B cell (primary cell): ENCODE measurements around the gene CHST11. TPM values are rescaled to one million over a fixed set of nuclear protein-coding genes. Genes with fewer than 3 reads are reported as not detected.

ENCODE experiments used
- ATAC-seq: fragments of 200-7000 bp; cut with Tn5 transposase; one replicate; pipeline ENCODE4 v1.10.0; 2021; ENCODE audit warnings: low read depth, mild to moderate bottlenecking, moderate number of reproducible peaks, moderate library complexity
- CTCF ChIA-PET: fragments of 350-600 bp; sonication (Branson Sonifier 250); formaldehyde crosslinking; loops from one replicate; lab custom pipeline; 2021; ENCODE audit warnings: antibody characterized with exemption, inconsistent platforms; lab: Charles Lee
- POLR2A ChIA-PET: fragments of 350-600 bp; sonication (Branson Sonifier 250); formaldehyde crosslinking; loops from one replicate; lab custom pipeline; 2021; ENCODE audit warnings: antibody characterized with exemption; lab: Charles Lee
- DNase-seq: peaks from one replicate; pipeline ENCODE4 v3.0.0; 2013
- H2AFZ ChIP-seq: 2 replicates; pipeline ENCODE4 v1.6.1; 2012; ENCODE audit warnings: mild to moderate bottlenecking, low read depth, low read length; ENCODE audit not compliant: insufficient read depth, poor library complexity, severe bottlenecking
- H3K27ac ChIP-seq, 2 donors: 1 replicate in 1 of 2; 2 replicates in 1 of 2; pipeline ENCODE4 v1.5.1; 2012 to 2013; ENCODE audit warnings: low read length in 2 of 2, mild to moderate bottlenecking in 2 of 2, moderate library complexity in 1 of 2
- H3K27me3 ChIP-seq, 4 experiments: fragments of 200-600 bp in 1 of 4; sonication (generic) in 1 of 4; replicated peaks in 1 of 4; 1 replicate in 2 of 4; 2 replicates in 2 of 4; pipeline versions ENCODE4 v1.6.1 to v1.7.0; 2013 to 2016; ENCODE audit warnings: low read length in 3 of 4, mild to moderate bottlenecking in 2 of 4, mixed read lengths in 1 of 4, moderate library complexity in 1 of 4; ENCODE audit not compliant: insufficient read depth in 4 of 4, control insufficient read depth in 3 of 4; ENCODE audit errors: control extremely low read depth in 1 of 4
- H3K36me3 ChIP-seq, 2 experiments: replicated peaks in 1 of 2; 1 replicate in 1 of 2; 2 replicates in 1 of 2; pipeline versions ENCODE4 v1.6.1 to v1.7.1; 2013; ENCODE audit warnings: low read length in 1 of 2; ENCODE audit not compliant: insufficient read depth in 2 of 2, control insufficient read depth in 1 of 2; ENCODE audit errors: control extremely low read depth in 1 of 2, extremely low read depth in 1 of 2
- H3K4me1 ChIP-seq, 2 donors: fragments of 200-600 bp in 1 of 2; sonication (generic) in 1 of 2; 1 replicate in 1 of 2; 2 replicates in 1 of 2; pipeline versions ENCODE4 v1.5.1 to v1.6.1; 2013 to 2017; ENCODE audit warnings: low read length in 2 of 2; ENCODE audit not compliant: control insufficient read depth in 2 of 2, insufficient read depth in 2 of 2
- H3K4me2 ChIP-seq: replicated peaks from 2 replicates; pipeline ENCODE3; 2012; ENCODE audit warnings: mild to moderate bottlenecking, low read depth, low read length; ENCODE audit not compliant: poor library complexity, severe bottlenecking
- H3K4me3 ChIP-seq, 5 experiments: fragments of 200-600 bp in 1 of 5; sonication (generic) in 1 of 5; 1 replicate in 3 of 5; 2 replicates in 2 of 5; pipeline versions ENCODE4 v1.5.1 to v1.7.0; 2011 to 2016; ENCODE audit warnings: low read length in 4 of 5, mild to moderate bottlenecking in 4 of 5, low read depth in 2 of 5, control low read depth in 1 of 5, moderate library complexity in 1 of 5; ENCODE audit not compliant: insufficient read depth in 1 of 5; ENCODE audit errors: control extremely low read depth in 1 of 5, extremely low read depth in 1 of 5
- H3K79me2 ChIP-seq: fragments of 200-600 bp; sonication (generic); one replicate; pipeline ENCODE4 v1.6.0; 2016; ENCODE audit warnings: low read length; ENCODE audit not compliant: control insufficient read depth, insufficient read depth
- H3K9ac ChIP-seq: fragments of 200-600 bp; sonication (generic); 2 replicates; pipeline ENCODE4 v1.6.1; 2017; ENCODE audit warnings: mild to moderate bottlenecking, low read length, moderate library complexity
- H3K9me3 ChIP-seq, 3 donors: one replicate each; pipeline versions ENCODE4 v1.6.1 to v1.7.1; 2013; ENCODE audit warnings: low read length in 2 of 3; ENCODE audit not compliant: control insufficient read depth in 2 of 3, insufficient read depth in 1 of 3; ENCODE audit errors: control extremely low read depth in 1 of 3
- H4K20me1 ChIP-seq: 2 replicates; pipeline ENCODE4 v1.6.0; 2012; ENCODE audit warnings: mild to moderate bottlenecking, low read length; ENCODE audit not compliant: insufficient read depth, control insufficient read depth, poor library complexity, severe bottlenecking
- H3K27ac Mint-ChIP-seq: one replicate; pipeline ENCODE4 v1.8.0; 2021; ENCODE audit warnings: mixed read lengths
- H3K27me3 Mint-ChIP-seq: one replicate; pipeline ENCODE4 v1.8.0; 2021; ENCODE audit warnings: mixed read lengths
- H3K4me1 Mint-ChIP-seq: one replicate; pipeline ENCODE4 v1.8.0; 2021; ENCODE audit warnings: mixed read lengths
- H3K4me3 Mint-ChIP-seq: one replicate; pipeline ENCODE4 v1.8.0; 2021; ENCODE audit warnings: mixed read lengths
- H3K9me3 Mint-ChIP-seq: one replicate; pipeline ENCODE4 v1.8.0; 2022; ENCODE audit warnings: mixed read lengths; ENCODE audit not compliant: insufficient read depth
- EZH2 ChIP-seq: IDR thresholded peaks from 2 replicates; pipeline ENCODE4 v1.6.1; 2012; ENCODE audit warnings: borderline replicate concordance, low read depth, mild to moderate bottlenecking, moderate library complexity, low read length; ENCODE audit not compliant: insufficient read depth, poor library complexity, severe bottlenecking
- WGBS: methylation state at CpG from one replicate; pipeline ENCODE4 v1.1.5; 2013; ENCODE audit warnings: missing lambda C conversion rate; ENCODE audit not compliant: insufficient coverage; 5-methylcytosine and 5-hydroxymethylcytosine counted together
- intact Hi-C: fragments of 100-400 bp; cut with micrococcal nuclease; formaldehyde crosslinking; loops from one replicate; pipeline ENCODE4 v1.10.0; 2022
- polyA plus RNA-seq: library from polyadenylated mRNA; depleted of rRNA; stranded (reverse); fragments of >200 nt; gene quantifications from 2 replicates; pipeline ENCODE4 v1.2.3, GENCODE V29; 2012
- total RNA-seq, 2 donors: library from RNA; stranded (reverse); fragments of 120-200 nt in 1 of 2; gene quantifications; 1 replicate in 1 of 2; 2 replicates in 1 of 2; pipeline versions ENCODE4 v1.2.3 to v1.2.4, GENCODE V29; 2013 to 2022
- TF ChIP-seq, protein P1 (sequence below): fragments of 200-600 bp; IDR thresholded peaks from one replicate; pipeline ENCODE4 v1.8.0; 2022; ENCODE audit warnings: antibody characterized with exemption, mild to moderate bottlenecking

Gene CHST11
- total and polyA plus RNA-seq, 2 donors (not counting 1 experiment from before 2014, with no cell fraction given): 46.3 to 152 TPM

DNA sequence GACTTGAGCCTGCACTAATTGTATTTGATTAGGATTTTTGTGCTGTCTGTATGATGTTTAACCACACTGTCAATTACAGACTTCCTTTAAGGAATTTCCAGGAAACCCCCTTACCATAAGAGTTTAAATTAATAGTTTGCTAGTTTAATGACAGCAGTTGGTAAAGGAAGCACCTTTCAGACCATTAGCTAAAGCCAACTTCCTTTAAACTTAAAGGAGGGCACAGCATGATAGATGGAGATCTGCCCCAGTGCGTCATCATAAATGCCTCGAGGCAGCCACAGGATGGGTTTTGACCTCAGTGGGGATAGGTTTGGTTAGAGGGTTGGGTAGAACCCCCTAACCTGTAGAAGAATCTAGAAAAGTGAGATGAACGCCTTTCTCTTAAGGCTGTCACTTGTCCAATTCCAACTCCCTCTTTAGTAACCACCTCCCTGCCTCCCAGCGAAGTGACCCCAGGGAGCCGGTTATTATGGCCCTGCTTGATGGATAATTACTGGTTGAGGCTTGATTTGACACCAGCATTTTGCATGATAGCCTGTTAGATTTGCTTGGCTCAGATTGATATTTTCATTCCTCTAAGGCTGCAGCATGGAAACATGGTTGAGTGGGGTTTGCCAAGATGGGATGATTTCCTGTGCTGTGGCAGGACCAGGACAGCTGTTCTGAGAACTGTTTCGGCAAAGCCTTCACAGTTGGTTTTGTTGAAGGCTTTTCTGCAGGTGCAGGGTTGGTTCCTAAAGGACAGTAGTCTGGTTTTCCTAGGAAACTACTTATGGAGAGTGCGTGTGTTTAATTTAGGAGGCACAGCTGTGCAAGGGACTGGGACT is 62.7 kb downstream of the CHST11 start:
- intact Hi-C loops: loop anchor here (1.0 to 5.0 kb wide), 7 partner anchors 15 to 123 kb away; no protein-coding TSS in a partner anchor
- peaks cover 11% of the 10 kb centered on the region for H4K20me1 ChIP-seq
- no peaks in the 10 kb centered on the region for H3K27me3 ChIP-seq
- TF ChIP-seq, protein P1, sequence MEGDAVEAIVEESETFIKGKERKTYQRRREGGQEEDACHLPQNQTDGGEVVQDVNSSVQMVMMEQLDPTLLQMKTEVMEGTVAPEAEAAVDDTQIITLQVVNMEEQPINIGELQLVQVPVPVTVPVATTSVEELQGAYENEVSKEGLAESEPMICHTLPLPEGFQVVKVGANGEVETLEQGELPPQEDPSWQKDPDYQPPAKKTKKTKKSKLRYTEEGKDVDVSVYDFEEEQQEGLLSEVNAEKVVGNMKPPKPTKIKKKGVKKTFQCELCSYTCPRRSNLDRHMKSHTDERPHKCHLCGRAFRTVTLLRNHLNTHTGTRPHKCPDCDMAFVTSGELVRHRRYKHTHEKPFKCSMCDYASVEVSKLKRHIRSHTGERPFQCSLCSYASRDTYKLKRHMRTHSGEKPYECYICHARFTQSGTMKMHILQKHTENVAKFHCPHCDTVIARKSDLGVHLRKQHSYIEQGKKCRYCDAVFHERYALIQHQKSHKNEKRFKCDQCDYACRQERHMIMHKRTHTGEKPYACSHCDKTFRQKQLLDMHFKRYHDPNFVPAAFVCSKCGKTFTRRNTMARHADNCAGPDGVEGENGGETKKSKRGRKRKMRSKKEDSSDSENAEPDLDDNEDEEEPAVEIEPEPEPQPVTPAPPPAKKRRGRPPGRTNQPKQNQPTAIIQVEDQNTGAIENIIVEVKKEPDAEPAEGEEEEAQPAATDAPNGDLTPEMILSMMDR: no peak
- TF ChIP-seq EZH2: no peak
- H2AFZ ChIP-seq: no peak overlapping the region
- CTCF ChIA-PET: interaction anchor here (0.6 to 1.6 kb wide), 8 partner anchors 11 to 1488 kb away, joined by 3 to 6 read pairs (median 3); partner anchors contain the start of gene CHST11
- peaks cover 100% of the 10 kb centered on the region for H3K79me2 ChIP-seq
- H3K4me2 ChIP-seq: peak overlapping the region; percentile 72
- peak; percentile 52 for ATAC-seq
- H3K27ac ChIP-seq: peak overlapping the region; percentile 37 to 64
- H3K4me1 ChIP-seq: peaks cover 69 to 70% of the 10 kb centered on the region in 2 donors
- peak overlapping the region in 1 of 5 experiments; percentile 40 for H3K4me3 ChIP-seq
- peak overlapping the region; percentile 62 for H3K4me3 Mint-ChIP-seq
- DNase-seq: peak; percentile 84
- no peaks in the 10 kb centered on the region for H3K36me3 ChIP-seq
- POLR2A ChIA-PET: interaction anchor here (0.7 to 1.9 kb wide), 4 partner anchors 14 to 201 kb away, joined by 3 to 4 read pairs (median 3); no protein-coding TSS in a partner anchor
- no peaks in the 10 kb centered on the region for H3K27me3 Mint-ChIP-seq
- 68% methylated on average over 4 of the region's 7 CpGs for WGBS
- H3K9ac ChIP-seq: peak overlapping the region; percentile 37
- H3K9me3 ChIP-seq: no peaks in the 10 kb centered on the region
- peaks cover 94% of the 10 kb centered on the region for H3K4me1 Mint-ChIP-seq
- peak overlapping the region; percentile 62 for H3K27ac Mint-ChIP-seq
- no peaks in the 10 kb centered on the region for H3K9me3 Mint-ChIP-seq
